ENCODE results near the gene ZNF593OS.

ZNF593OS gene

DNA sequence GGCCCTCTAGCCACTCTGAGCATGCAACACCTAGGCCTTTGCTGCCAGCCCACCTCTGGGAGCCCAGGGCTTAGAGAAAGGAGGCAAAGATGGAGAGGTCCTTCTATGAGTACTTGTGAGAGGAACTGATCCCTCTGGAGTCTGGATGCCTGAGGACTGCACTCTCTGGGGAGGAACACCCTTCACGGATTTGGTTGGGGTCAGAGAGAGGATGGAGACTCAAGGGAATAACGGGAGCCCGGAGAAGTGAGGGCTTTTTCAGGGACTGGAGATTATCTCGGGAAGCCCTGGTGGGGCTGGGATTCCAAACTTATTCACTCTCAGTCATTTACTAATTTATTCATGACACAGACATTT lies 2.5 kb downstream of the ZNF593OS start:
- peak overlapping the region; percentile 79 for H3K4me3 ChIP-seq (ENCODE audit: low read depth, low read length, poor library complexity, severe bottlenecking)
- peak overlapping the region; percentile 94 for H3K4me2 ChIP-seq (ENCODE audit: low read length)
- no peaks in the 10 kb centered on the region for H3K9me3 ChIP-seq (ENCODE audit: low read length)
- H3K9me2 ChIP-seq (ENCODE audit: low read depth, low read length), result no peaks in the 10 kb centered on the region
- no peaks in the 10 kb centered on the region for H3K79me2 ChIP-seq (ENCODE audit: insufficient read depth, low read length)
- peaks cover 19% of the 10 kb centered on the region for H3K4me1 ChIP-seq (ENCODE audit: insufficient read depth, low read length, severe bottlenecking)
- H4K20me1 ChIP-seq (ENCODE audit: insufficient read depth, low read length), result no peaks in the 10 kb centered on the region
- H2AFZ ChIP-seq (ENCODE audit: low read length), result no peak overlapping the region
- no peaks in the 10 kb centered on the region for H3F3A ChIP-seq (ENCODE audit: insufficient read depth, low read length)
- H3K27me3 ChIP-seq (ENCODE audit: insufficient read depth, low read length), result no peaks in the 10 kb centered on the region; the same call in 1 of the 2 replicates
- no peak overlapping the region for H3K9ac ChIP-seq (ENCODE audit: low read length)
- TF ChIP-seq CTCF (IDR thresholded peaks at IDR 0.05; ENCODE audit: low read length) (no peak), EZH2 (IDR thresholded peaks at IDR 0.05; ENCODE audit: borderline replicate concordance, low read length) (no peak)
- no peak overlapping the region for H3K27ac ChIP-seq (ENCODE audit: low read depth, low read length, poor library complexity, severe bottlenecking)
- peaks cover 9% of the 10 kb centered on the region for H3K36me3 ChIP-seq (ENCODE audit: insufficient read depth, low read length)

DNA sequence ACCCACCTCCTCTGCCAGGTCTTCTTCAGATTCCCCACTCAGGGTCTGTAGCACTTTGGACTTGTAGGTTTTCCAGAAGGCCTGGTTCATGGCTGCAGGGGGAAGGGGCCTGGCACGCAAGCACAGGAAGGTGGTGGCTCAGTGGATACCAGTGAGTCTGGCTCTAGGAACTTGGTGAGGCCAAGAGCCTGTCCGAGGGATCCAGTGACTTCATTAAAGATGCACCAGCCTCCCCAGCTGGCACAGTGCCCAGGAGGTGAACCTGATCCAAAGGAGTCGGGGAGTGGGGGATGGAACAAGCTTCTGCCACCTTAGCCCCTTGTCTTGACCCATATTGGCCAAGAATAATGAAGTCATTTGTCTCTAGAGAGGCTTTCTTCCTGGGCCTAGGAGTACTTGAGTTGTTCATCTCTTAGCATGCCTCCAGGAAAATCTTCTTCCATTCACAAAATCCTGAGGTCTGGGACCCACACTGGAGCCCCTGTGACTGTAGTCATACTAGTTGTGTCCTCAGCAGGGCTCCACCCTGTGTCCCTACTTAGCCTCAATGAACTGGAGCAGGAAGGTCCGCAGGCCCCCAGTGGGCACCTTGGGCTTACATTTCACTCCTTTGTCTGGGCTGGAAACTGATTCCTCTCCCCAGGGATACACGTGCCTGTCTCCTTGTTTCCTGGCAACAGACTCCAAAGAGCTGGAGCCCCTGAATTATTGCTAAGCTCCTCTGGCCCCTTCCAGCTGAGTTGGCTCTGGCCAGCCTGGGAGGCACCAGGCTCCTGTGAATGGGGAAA lies 3.0 kb downstream of the ZNF593OS start, which contains the start of gene C1orf232:
Gene C1orf232 (minus strand): TSS at position 554 of the 788 bp plus-strand sequence. CDS start 464 bp downstream, at position 90.
- peak within 1 kb of the TSS; percentile 94 for H3K4me2 ChIP-seq (ENCODE audit: low read length)
- H3K9me2 ChIP-seq (ENCODE audit: low read depth, low read length), result no peaks in the 10 kb centered on the region
- H4K20me1 ChIP-seq (ENCODE audit: insufficient read depth, low read length), result no peaks in the 10 kb centered on the region
- H3K79me2 ChIP-seq (ENCODE audit: insufficient read depth, low read length), result no peaks in the 10 kb centered on the region
- H3K9me3 ChIP-seq (ENCODE audit: low read length), result no peaks in the 10 kb centered on the region
- peaks cover 9% of the 10 kb centered on the region for H3K36me3 ChIP-seq (ENCODE audit: insufficient read depth, low read length)
- no peak within 1 kb of the TSS for H3K27ac ChIP-seq (ENCODE audit: low read depth, low read length, poor library complexity, severe bottlenecking)
- peaks cover 24% of the 10 kb centered on the region for H3K4me1 ChIP-seq (ENCODE audit: insufficient read depth, low read length, severe bottlenecking)
- no peak within 1 kb of the TSS for H2AFZ ChIP-seq (ENCODE audit: low read length)
- H3K4me3 ChIP-seq (ENCODE audit: low read depth, low read length, poor library complexity, severe bottlenecking), result peak within 1 kb of the TSS; percentile 79
- TF ChIP-seq CTCF (IDR thresholded peaks at IDR 0.05; ENCODE audit: low read length) (no peak), EZH2 (IDR thresholded peaks at IDR 0.05; ENCODE audit: borderline replicate concordance, low read length) (no peak)
- H3K9ac ChIP-seq (ENCODE audit: low read length), result peak within 1 kb of the TSS; percentile 82
- H3K27me3 ChIP-seq (ENCODE audit: insufficient read depth, low read length), result peaks cover 1% of the 10 kb centered on the region; the same call in 1 of the 2 replicates
- no peaks in the 10 kb centered on the region for H3F3A ChIP-seq (ENCODE audit: insufficient read depth, low read length)

- H3K36me3 ChIP-seq (ENCODE audit: insufficient read depth, low read length), result peaks cover 8% of the 10 kb centered on the region
- H3K79me2 ChIP-seq (ENCODE audit: insufficient read depth, low read length), result no peaks in the 10 kb centered on the region
- no peaks in the 10 kb centered on the region for H3K9me3 ChIP-seq (ENCODE audit: low read length)
- no peaks in the 10 kb centered on the region for H3F3A ChIP-seq (ENCODE audit: insufficient read depth, low read length)
- TF ChIP-seq EZH2 (IDR thresholded peaks at IDR 0.05; ENCODE audit: borderline replicate concordance, low read length), result no peak
- no peak for TF ChIP-seq CTCF (IDR thresholded peaks at IDR 0.05; ENCODE audit: low read length)
- H3K9me2 ChIP-seq (ENCODE audit: low read depth, low read length), result no peaks in the 10 kb centered on the region
- peaks cover 3% of the 10 kb centered on the region; the same call in 1 of the 2 replicates for H3K27me3 ChIP-seq (ENCODE audit: insufficient read depth, low read length)
- H2AFZ ChIP-seq (ENCODE audit: low read length), result no peak overlapping the region
- peaks cover 25% of the 10 kb centered on the region for H3K4me1 ChIP-seq (ENCODE audit: insufficient read depth, low read length, severe bottlenecking)
- H3K4me3 ChIP-seq (ENCODE audit: low read depth, low read length, poor library complexity, severe bottlenecking), result no peak overlapping the region
- H3K27ac ChIP-seq (ENCODE audit: low read depth, low read length, poor library complexity, severe bottlenecking), result no peak overlapping the region
- H3K4me2 ChIP-seq (ENCODE audit: low read length), result no peak overlapping the region
- H4K20me1 ChIP-seq (ENCODE audit: insufficient read depth, low read length), result no peaks in the 10 kb centered on the region
- H3K9ac ChIP-seq (ENCODE audit: low read length), result no peak overlapping the region
Measured at GRCh38 chr1:26166719-26167281, 4.8 kb downstream of the ZNF593OS start.
